GM23338 (cell line): Measurements from ENCODE around the gene OTUD4. TPM values are rescaled to one million over a fixed set of nuclear protein-coding genes. Genes with fewer than 3 reads are reported as not detected.

Source experiments
- ATAC-seq: fragments of 200-7000 bp; cut with Tn5 transposase; 3 replicates; pipeline ENCODE4 v1.9.1; 2020
- DNase-seq: peaks from one replicate; pipeline ENCODE4 v3.0.0-alpha.2; 2015; ENCODE audit warnings: low spot score
- H2AFZ ChIP-seq: fragments of 200-600 bp; sonication (generic); 2 replicates; pipeline ENCODE4 v1.8.0; 2016; ENCODE audit warnings: antibody characterized with exemption, mild to moderate bottlenecking, moderate library complexity
- H3F3A ChIP-seq: fragments of 200-600 bp; sonication (generic); replicated peaks from 2 replicates; pipeline ENCODE4 v1.8.0; 2017; ENCODE audit warnings: antibody characterized with exemption, mixed run types, low read depth
- H3K27ac ChIP-seq: fragments of 200-600 bp; sonication (generic); 2 replicates; pipeline ENCODE4 v1.6.1; 2016; ENCODE audit warnings: low read depth
- H3K27me3 ChIP-seq: fragments of 200-600 bp; sonication (generic); 2 replicates; pipeline ENCODE4 v1.8.0; 2016; ENCODE audit warnings: mild to moderate bottlenecking, mixed run types, moderate library complexity; ENCODE audit not compliant: insufficient read depth
- H3K36me3 ChIP-seq: fragments of 200-600 bp; sonication (generic); 2 replicates; pipeline ENCODE4 v1.8.0; 2016; ENCODE audit warnings: mild to moderate bottlenecking; ENCODE audit not compliant: insufficient read depth
- H3K4me1 ChIP-seq: fragments of 200-600 bp; sonication (generic); 2 replicates; pipeline ENCODE4 v1.8.0; 2016; ENCODE audit warnings: mild to moderate bottlenecking, moderate library complexity; ENCODE audit not compliant: insufficient read depth
- H3K4me2 ChIP-seq: fragments of 200-600 bp; sonication (generic); 2 replicates; pipeline ENCODE4 v1.7.1; 2017; ENCODE audit warnings: mixed run types
- H3K4me3 ChIP-seq: fragments of 200-600 bp; sonication (generic); 2 replicates; pipeline ENCODE4 v1.6.1; 2016; ENCODE audit warnings: mixed run types
- H3K79me2 ChIP-seq: fragments of 200-600 bp; sonication (generic); replicated peaks from 2 replicates; pipeline ENCODE4 v1.8.0; 2017; ENCODE audit warnings: mild to moderate bottlenecking; ENCODE audit not compliant: insufficient read depth
- H3K9me2 ChIP-seq: fragments of 200-600 bp; sonication (generic); 2 replicates; pipeline ENCODE4 v1.8.0; 2017; ENCODE audit not compliant: insufficient read depth
- H4K20me1 ChIP-seq: fragments of 200-600 bp; sonication (generic); replicated peaks from 2 replicates; pipeline ENCODE4 v1.8.0; 2017; ENCODE audit warnings: mild to moderate bottlenecking; ENCODE audit not compliant: insufficient read depth
- H3K27ac Mint-ChIP-seq: 2 replicates; pipeline ENCODE4 v1.8.0; 2020; ENCODE audit warnings: inconsistent platforms, mild to moderate bottlenecking, moderate library complexity, mixed read lengths
- H3K27me3 Mint-ChIP-seq: 3 replicates; pipeline ENCODE4 v1.8.0; 2022; ENCODE audit warnings: low read depth, mild to moderate bottlenecking, moderate library complexity, mixed read lengths, inconsistent platforms; ENCODE audit not compliant: insufficient read depth, poor library complexity
- H3K36me3 Mint-ChIP-seq: 3 replicates; pipeline ENCODE4 v1.8.0; 2021; ENCODE audit warnings: low read depth, mild to moderate bottlenecking, inconsistent platforms, moderate library complexity, mixed read lengths
- H3K4me1 Mint-ChIP-seq: 3 replicates; pipeline ENCODE4 v1.8.0; 2020; ENCODE audit warnings: mild to moderate bottlenecking, inconsistent platforms, mixed read lengths
- H3K4me3 Mint-ChIP-seq: 3 replicates; pipeline ENCODE4 v1.8.0; 2021; ENCODE audit warnings: moderate library complexity, mild to moderate bottlenecking, inconsistent platforms, mixed read lengths
- H3K9me3 Mint-ChIP-seq: 3 replicates; pipeline ENCODE4 v1.8.0; 2020; ENCODE audit warnings: moderate library complexity, mild to moderate bottlenecking, inconsistent platforms, mixed read lengths
- CREB1 ChIP-seq: fragments of 250-450 bp; sonication (Bioruptor Pico); IDR thresholded peaks from 2 replicates; pipeline ENCODE4 v1.5.0; 2020; ENCODE audit warnings: low read depth, mild to moderate bottlenecking, moderate library complexity
- NANOG ChIP-seq: IDR thresholded peaks from 2 replicates; pipeline ENCODE4 v1.6.1; 2016; ENCODE audit warnings: antibody characterized with exemption, borderline replicate concordance
- STAT1 ChIP-seq: IDR thresholded peaks from one replicate; pipeline ENCODE4 v1.6.1; 2016; ENCODE audit warnings: antibody characterized with exemption; ENCODE audit not compliant: unreplicated experiment
- ZNF114 ChIP-seq: fragments of 250-450 bp; sonication (Bioruptor Pico); IDR thresholded peaks from 2 replicates; pipeline ENCODE4 v1.5.0; 2020; ENCODE audit warnings: mild to moderate bottlenecking, moderate library complexity
- polyA plus RNA-seq: library from polyadenylated mRNA; unstranded; fragments of >200 nt; fragmentation: Nextera tagmentation; extraction: Ambion mirVana; gene quantifications from 2 replicates; pipeline ENCODE4 v1.2.1, GENCODE V29; 2016
- total RNA-seq: library from RNA; depleted of rRNA; stranded (reverse); fragments of >200 nt; shearing (Covaris generic); gene quantifications from 2 replicates; pipeline ENCODE4 v1.2.3, GENCODE V29; 2014
- TF ChIP-seq, protein P1 (sequence below): IDR thresholded peaks from one replicate; pipeline ENCODE4 v1.6.1; 2018; ENCODE audit warnings: antibody characterized with exemption; ENCODE audit not compliant: unreplicated experiment
- TF ChIP-seq, protein P2 (sequence below), 2 experiments: fragments of 200-600 bp in 1 of 2; sonication (generic) in 1 of 2; conservative IDR thresholded peaks; 2 replicates each; pipeline versions ENCODE4 v1.5.1 to v1.6.1; 2016 to 2017; ENCODE audit warnings: antibody characterized with exemption in 2 of 2, low read depth in 2 of 2, mild to moderate bottlenecking in 2 of 2, moderate library complexity in 1 of 2
- TF ChIP-seq, protein P3 (sequence below): IDR thresholded peaks from 2 replicates; pipeline ENCODE4 v1.6.1; 2016; ENCODE audit warnings: antibody characterized with exemption
- TF ChIP-seq, protein P4 (sequence below): fragments of 250-450 bp; sonication (Bioruptor Pico); IDR thresholded peaks from 2 replicates; pipeline ENCODE4 v1.5.0; 2020; ENCODE audit warnings: mild to moderate bottlenecking, moderate library complexity

The OTUD4 gene
- total and polyA plus RNA-seq, 2 experiments from 2014 or later, result 17.9 to 53.2 TPM

DNA sequence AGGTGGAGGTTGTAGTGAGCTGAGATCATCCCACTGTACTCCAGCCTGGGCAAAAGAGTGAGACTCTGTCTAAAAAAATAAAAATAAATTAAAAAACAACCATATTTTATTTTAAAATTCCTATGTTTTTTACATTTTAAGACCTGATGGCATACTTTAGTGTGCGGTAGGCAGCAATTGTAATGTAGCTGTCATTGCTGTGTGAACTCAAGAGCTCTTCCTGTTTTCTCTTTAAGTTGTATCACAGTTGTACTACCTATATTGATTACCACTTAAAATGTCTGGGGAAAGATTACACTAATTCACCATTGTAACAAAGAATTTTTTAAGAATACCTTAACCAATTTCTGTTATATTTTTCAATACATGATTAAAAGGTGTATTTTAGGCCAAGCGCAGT, 55.0 kb downstream of the OTUD4 start:
- Mint-ChIP-seq H3K36me3 (peaks cover 71% of the 10 kb centered on the region), H3K27ac (no peak overlapping the region), H3K9me3 (no peaks in the 10 kb centered on the region), H3K4me1 (no peaks in the 10 kb centered on the region), H3K4me3 (no peak overlapping the region), H3K27me3 (no peaks in the 10 kb centered on the region)
- Histone ChIP-seq H3K4me3 (no peak overlapping the region), H3K9me2 (no peaks in the 10 kb centered on the region), H3K4me1 (no peaks in the 10 kb centered on the region), H4K20me1 (no peaks in the 10 kb centered on the region), H3K4me2 (no peak overlapping the region), H3K36me3 (peaks cover 75% of the 10 kb centered on the region), H3K27me3 (no peaks in the 10 kb centered on the region), H2AFZ (no peak overlapping the region), H3K79me2 (no peaks in the 10 kb centered on the region), H3K27ac (no peak overlapping the region), H3F3A (no peaks in the 10 kb centered on the region)
- DNase-seq, result no peak
- TF ChIP-seq, protein P1, sequence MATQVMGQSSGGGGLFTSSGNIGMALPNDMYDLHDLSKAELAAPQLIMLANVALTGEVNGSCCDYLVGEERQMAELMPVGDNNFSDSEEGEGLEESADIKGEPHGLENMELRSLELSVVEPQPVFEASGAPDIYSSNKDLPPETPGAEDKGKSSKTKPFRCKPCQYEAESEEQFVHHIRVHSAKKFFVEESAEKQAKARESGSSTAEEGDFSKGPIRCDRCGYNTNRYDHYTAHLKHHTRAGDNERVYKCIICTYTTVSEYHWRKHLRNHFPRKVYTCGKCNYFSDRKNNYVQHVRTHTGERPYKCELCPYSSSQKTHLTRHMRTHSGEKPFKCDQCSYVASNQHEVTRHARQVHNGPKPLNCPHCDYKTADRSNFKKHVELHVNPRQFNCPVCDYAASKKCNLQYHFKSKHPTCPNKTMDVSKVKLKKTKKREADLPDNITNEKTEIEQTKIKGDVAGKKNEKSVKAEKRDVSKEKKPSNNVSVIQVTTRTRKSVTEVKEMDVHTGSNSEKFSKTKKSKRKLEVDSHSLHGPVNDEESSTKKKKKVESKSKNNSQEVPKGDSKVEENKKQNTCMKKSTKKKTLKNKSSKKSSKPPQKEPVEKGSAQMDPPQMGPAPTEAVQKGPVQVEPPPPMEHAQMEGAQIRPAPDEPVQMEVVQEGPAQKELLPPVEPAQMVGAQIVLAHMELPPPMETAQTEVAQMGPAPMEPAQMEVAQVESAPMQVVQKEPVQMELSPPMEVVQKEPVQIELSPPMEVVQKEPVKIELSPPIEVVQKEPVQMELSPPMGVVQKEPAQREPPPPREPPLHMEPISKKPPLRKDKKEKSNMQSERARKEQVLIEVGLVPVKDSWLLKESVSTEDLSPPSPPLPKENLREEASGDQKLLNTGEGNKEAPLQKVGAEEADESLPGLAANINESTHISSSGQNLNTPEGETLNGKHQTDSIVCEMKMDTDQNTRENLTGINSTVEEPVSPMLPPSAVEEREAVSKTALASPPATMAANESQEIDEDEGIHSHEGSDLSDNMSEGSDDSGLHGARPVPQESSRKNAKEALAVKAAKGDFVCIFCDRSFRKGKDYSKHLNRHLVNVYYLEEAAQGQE, result no peak
- TF ChIP-seq CREB1 (no peak), STAT1 (no peak)
- TF ChIP-seq, protein P2, sequence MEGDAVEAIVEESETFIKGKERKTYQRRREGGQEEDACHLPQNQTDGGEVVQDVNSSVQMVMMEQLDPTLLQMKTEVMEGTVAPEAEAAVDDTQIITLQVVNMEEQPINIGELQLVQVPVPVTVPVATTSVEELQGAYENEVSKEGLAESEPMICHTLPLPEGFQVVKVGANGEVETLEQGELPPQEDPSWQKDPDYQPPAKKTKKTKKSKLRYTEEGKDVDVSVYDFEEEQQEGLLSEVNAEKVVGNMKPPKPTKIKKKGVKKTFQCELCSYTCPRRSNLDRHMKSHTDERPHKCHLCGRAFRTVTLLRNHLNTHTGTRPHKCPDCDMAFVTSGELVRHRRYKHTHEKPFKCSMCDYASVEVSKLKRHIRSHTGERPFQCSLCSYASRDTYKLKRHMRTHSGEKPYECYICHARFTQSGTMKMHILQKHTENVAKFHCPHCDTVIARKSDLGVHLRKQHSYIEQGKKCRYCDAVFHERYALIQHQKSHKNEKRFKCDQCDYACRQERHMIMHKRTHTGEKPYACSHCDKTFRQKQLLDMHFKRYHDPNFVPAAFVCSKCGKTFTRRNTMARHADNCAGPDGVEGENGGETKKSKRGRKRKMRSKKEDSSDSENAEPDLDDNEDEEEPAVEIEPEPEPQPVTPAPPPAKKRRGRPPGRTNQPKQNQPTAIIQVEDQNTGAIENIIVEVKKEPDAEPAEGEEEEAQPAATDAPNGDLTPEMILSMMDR (conservative IDR thresholded peaks at IDR 0.05; ENCODE audit: low read depth in 2 of 2), result no peak
- TF ChIP-seq, protein P3, sequence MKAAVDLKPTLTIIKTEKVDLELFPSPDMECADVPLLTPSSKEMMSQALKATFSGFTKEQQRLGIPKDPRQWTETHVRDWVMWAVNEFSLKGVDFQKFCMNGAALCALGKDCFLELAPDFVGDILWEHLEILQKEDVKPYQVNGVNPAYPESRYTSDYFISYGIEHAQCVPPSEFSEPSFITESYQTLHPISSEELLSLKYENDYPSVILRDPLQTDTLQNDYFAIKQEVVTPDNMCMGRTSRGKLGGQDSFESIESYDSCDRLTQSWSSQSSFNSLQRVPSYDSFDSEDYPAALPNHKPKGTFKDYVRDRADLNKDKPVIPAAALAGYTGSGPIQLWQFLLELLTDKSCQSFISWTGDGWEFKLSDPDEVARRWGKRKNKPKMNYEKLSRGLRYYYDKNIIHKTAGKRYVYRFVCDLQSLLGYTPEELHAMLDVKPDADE, result no peak
- no peak for ATAC-seq

DNA sequence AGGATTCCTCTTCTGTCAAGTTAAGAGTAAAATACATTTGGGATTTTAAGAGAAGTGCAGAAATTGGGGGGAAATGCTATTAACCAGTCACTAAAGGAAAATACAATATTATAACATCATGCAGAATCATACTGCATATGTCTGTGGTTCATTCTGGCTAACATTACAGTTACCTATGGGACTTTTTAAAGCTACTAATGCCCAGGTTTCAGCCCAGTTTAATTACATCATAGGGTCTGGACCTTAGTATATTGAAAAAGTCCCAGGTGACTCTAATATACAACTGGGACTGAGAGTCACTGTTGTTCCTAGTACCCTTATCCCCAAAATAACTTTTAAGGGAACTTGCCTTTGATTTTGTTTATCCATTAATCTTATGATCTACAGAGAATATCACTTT, 72.3 kb downstream of the OTUD4 start:
- no peaks in the 10 kb centered on the region for H3K4me1 Mint-ChIP-seq
- H3K36me3 Mint-ChIP-seq, result peaks cover 70% of the 10 kb centered on the region
- ATAC-seq, result no peak
- TF ChIP-seq NANOG, result no peak
- TF ChIP-seq ZNF114 (CRISPR knock-in tag), result no peak
- TF ChIP-seq, protein P4, sequence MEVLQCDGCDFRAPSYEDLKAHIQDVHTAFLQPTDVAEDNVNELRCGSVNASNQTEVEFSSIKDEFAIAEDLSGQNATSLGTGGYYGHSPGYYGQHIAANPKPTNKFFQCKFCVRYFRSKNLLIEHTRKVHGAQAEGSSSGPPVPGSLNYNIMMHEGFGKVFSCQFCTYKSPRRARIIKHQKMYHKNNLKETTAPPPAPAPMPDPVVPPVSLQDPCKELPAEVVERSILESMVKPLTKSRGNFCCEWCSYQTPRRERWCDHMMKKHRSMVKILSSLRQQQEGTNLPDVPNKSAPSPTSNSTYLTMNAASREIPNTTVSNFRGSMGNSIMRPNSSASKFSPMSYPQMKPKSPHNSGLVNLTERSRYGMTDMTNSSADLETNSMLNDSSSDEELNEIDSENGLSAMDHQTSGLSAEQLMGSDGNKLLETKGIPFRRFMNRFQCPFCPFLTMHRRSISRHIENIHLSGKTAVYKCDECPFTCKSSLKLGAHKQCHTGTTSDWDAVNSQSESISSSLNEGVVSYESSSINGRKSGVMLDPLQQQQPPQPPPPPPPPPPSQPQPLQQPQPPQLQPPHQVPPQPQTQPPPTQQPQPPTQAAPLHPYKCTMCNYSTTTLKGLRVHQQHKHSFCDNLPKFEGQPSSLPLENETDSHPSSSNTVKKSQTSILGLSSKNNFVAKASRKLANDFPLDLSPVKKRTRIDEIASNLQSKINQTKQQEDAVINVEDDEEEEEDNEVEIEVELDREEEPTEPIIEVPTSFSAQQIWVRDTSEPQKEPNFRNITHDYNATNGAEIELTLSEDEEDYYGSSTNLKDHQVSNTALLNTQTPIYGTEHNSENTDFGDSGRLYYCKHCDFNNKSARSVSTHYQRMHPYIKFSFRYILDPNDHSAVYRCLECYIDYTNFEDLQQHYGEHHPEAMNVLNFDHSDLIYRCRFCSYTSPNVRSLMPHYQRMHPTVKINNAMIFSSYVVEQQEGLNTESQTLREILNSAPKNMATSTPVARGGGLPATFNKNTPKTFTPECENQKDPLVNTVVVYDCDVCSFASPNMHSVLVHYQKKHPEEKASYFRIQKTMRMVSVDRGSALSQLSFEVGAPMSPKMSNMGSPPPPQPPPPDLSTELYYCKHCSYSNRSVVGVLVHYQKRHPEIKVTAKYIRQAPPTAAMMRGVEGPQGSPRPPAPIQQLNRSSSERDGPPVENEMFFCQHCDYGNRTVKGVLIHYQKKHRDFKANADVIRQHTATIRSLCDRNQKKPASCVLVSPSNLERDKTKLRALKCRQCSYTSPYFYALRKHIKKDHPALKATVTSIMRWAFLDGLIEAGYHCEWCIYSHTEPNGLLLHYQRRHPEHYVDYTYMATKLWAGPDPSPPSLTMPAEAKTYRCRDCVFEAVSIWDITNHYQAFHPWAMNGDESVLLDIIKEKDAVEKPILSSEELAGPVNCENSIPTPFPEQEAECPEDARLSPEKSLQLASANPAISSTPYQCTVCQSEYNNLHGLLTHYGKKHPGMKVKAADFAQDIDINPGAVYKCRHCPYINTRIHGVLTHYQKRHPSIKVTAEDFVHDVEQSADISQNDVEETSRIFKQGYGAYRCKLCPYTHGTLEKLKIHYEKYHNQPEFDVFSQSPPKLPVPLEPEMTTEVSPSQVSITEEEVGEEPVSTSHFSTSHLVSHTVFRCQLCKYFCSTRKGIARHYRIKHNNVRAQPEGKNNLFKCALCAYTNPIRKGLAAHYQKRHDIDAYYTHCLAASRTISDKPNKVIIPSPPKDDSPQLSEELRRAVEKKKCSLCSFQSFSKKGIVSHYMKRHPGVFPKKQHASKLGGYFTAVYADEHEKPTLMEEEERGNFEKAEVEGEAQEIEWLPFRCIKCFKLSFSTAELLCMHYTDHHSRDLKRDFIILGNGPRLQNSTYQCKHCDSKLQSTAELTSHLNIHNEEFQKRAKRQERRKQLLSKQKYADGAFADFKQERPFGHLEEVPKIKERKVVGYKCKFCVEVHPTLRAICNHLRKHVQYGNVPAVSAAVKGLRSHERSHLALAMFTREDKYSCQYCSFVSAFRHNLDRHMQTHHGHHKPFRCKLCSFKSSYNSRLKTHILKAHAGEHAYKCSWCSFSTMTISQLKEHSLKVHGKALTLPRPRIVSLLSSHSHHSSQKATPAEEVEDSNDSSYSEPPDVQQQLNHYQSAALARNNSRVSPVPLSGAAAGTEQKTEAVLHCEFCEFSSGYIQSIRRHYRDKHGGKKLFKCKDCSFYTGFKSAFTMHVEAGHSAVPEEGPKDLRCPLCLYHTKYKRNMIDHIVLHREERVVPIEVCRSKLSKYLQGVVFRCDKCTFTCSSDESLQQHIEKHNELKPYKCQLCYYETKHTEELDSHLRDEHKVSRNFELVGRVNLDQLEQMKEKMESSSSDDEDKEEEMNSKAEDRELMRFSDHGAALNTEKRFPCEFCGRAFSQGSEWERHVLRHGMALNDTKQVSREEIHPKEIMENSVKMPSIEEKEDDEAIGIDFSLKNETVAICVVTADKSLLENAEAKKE (CRISPR knock-in tag), result no peak

More for the DNA sequence above, 72.3 kb downstream of the OTUD4 start:
- Histone ChIP-seq H3K9me2 (no peaks in the 10 kb centered on the region), H3K4me1 (no peaks in the 10 kb centered on the region), H3K79me2 (peaks cover 18% of the 10 kb centered on the region), H3K27me3 (no peaks in the 10 kb centered on the region), H3K27ac (no peak overlapping the region), H3F3A (no peaks in the 10 kb centered on the region), H4K20me1 (peaks cover 7% of the 10 kb centered on the region; the same call in 1 of the 2 replicates), H3K4me3 (no peak overlapping the region), H2AFZ (no peak overlapping the region), H3K36me3 (peaks cover 77% of the 10 kb centered on the region), H3K4me2 (no peak overlapping the region)
- Mint-ChIP-seq H3K27ac (no peak overlapping the region), H3K9me3 (no peaks in the 10 kb centered on the region), H3K27me3 (no peaks in the 10 kb centered on the region), H3K4me3 (no peak overlapping the region)
- DNase-seq, result no peak
